ENCODE measurements around the gene BRPF1.
A peak's percentile ranks its signal among the peaks of the same experiment; 100 is the strongest.

BRPF1 gene

DNA sequence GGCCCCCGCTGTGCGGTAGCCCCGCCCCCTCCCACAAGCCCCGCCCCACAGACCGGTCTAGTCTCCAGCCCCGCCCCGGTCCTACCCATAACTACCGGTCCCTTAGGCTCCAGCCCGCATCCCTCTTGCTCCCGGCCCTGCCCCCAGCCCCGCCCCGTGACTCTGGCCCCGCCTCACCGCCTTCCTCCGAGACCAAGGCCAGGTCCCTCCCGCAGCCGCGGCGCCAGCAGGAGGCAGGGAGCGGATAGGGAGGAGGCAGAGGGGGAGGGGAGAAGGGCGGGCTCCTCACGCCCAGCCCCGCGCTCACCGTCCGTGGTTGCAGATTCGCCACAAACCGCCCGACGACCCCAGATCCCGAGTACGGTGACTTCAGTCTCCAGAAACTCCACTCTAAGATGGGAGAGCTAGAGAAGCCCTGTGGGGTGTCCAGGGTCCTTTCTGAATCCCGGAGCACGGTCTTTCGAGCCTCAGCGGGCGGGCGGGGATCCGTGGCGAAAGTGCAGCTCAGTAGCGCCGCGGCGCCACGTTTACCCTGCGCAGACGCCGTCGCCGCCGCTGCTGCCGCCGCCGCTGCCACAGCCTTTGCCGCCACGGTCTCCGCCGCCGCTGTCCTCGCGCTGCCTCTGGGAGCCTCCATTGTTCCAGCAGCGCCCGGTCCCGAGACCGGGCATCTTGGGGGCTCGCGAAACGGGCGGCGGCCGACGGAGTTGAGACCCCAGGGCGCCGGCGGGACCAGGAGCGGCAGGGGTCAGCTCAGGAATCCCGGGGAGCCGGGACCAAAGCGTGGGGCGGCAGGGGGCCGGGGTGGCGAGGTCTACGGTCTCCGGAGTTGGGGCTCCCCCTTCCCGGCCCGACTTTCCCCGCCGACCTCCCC, at the start of gene BRPF1:
Gene BRPF1, plus strand, starts transcription at position 530 of the 874 bp plus-strand sequence. CDS start 2,406 bp downstream, outside the sequence.
- DNase-seq, result peak; percentile 99

DNA sequence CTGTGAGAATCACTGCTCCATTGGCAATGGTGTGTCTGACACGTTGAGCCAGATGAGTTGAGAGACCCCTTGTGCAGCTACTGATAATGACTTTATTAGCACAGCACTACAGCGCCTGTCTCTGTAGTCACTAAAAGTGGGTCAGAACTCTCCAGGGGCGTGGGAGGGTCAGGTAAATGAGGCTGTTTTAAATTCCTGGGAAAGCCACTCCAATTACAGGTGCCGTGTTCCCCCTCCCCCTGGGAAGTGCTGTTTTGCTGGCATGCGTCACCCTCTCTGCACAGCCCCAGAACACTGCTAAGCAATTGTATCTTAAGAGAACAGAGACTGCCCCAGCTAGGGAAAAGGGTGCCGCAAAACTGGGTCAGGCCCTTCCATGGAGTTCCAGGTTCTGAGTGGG, 49.4 kb upstream of the BRPF1 start:
- DNase-seq, result no peak

- DNase-seq, result no peak
Measured at GRCh38 chr3:9683426-9683825, 48.1 kb upstream of the BRPF1 start.

DNA sequence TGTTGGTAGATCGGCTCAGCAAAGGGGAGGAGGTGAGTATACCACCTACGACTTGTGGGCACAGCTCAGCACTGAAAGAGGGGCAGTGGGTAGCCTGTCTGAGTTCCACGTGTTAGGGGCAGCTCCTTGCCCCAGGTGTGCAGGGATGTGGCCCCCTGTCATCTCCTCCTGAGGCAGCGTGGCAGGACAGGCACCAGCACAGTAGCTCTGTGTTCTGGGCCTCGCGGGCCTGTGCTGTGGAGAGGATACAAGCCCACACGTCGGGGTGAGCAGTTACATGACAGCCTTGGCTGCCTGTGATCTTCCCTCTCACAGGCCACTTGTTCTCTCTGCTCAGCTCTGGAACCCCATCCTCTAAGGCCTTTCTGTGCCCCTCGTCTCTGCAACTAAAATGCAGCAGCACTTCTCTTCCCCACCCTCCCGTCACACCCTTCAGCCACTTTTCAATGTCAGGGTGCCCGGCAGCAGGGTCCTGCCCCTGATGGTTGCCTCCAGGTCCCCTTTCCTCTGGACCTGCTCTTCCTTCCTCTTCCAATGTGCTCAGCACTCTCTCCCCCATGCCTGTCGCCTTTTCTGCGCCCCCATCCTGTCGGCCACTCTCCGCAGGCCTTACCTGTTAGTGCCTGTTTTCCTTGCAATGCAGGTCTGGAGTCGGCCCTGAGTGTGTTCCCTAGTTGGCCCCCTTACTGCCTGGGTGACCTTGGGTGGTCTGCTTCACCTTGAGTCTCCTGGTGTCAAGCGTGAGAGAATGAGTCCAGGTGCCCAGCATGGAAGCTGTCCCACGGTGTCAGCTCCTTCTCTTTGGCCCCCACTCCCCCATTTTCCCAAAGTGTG, 46.1 kb upstream of the BRPF1 start:
- no peak for DNase-seq

DNA sequence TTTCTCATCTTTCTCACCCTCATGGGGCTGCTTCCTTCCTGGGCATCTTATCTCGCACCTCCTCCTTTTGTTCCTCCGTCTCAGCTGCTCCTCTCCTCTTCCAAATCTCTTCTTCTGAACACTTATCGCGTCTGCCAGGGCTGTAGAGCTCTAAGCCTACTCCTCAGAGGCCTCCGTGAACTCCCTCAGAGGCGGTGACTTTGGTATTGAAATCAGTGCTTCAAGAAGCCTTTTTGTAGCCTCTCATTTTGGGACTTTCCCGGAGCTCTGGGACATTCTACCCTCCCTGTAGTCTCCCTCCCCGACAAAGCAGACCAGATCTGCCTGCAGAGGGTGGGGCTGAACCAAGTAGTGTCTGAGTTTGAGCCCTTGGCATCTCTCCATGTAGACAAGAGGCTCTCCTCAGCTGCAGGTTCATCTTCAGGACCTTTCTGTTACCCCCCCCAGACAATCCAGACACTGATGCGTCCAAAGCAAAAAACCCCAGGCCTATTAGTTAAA, 45.4 kb upstream of the BRPF1 start:
- no peak for DNase-seq

DNA sequence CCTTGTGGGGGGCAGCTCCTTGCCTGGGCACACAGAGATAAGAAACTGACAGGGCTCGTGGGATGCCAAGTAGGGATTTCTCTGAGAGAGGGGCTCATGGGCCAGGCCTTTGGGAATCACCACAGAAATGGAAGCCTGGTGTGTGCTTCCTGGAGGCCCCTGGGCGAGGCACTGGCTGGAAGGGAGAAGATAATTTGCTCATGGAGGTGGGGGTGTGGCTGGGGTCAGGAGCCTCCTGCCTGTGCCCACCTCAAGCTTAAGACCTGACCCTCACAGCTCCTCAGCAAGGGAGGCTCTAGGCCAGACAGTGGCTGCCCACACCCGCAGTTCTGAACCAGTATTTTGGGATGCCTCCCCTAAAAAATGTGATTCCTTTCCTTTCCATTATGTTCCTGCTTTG, 44.8 kb upstream of the BRPF1 start:
- no peak for DNase-seq

DNA sequence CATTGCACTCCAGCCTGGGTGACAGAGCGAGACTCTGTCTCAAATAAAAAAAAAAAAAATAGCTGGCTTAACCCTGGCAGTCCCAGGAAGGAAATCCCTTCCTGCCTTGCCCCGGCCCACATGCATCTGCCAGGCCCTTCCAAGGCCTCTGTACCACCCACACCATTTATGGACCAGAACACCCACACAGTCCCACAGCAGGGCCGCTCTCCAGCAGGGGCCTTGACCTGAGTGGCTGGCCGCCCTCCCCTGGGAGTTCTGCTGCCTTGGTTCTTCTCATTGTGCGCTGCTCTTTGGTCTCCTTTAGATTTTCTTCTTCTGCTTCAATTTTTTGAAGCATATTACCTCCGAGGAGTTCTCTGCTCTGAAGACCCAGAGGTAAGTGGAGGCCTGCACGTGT, 44.0 kb upstream of the BRPF1 start:
- DNase-seq, result no peak

GRCh38 chr3:9688961-9689360, 42.6 kb upstream of the BRPF1 start:
- DNase-seq, result no peak

- DNase-seq, result no peak
Measured at GRCh38 chr3:9689757-9690156, 41.8 kb upstream of the BRPF1 start.

GRCh38 chr3:9690451-9691450, 40.8 kb upstream of the BRPF1 start:
- DNase-seq, result no peak

DNA sequence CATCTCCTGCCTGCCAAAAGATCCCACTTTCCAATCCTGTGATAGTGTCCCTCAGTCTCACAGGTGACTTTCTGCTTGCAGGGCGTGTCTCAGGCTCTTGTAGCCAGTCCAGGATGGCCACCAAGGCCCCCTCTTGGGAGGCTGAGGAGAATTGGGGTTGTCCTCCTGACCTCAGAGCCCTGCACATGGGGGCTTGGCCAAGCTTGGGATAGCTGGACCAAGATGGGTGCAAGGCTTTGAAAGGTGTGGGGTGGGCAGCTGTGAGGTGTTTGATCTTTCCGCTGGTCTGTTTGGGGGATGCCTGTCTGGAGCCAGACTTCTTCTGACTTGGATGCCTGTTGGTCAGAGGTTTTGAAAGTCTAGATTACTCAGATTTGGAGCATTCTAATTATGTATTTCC, 39.9 kb upstream of the BRPF1 start:
- no peak for DNase-seq

- no peak for DNase-seq
Measured at GRCh38 chr3:9692416-9692815, 39.1 kb upstream of the BRPF1 start.

DNA sequence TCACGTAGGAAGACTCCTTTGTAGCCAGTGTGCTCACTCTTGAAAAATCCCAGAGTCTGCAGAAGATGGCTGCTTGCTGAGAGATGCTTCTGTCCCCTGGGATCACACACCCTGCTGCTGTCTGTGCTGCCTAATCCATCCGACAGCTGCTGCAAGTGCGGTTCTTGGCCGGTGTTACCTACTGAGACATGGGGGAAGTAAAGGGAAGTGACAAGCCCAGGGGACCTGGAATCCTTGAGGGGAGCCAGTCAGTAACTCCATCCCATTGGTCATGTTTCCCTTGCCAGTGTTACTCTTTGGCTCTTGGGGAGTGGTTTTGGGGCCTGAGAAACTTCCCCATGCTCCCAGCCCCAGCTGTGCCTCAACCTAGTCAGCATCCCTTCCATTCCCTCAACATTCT, 36.2 kb upstream of the BRPF1 start:
- DNase-seq, result no peak

GRCh38 chr3:9695746-9696145, 35.8 kb upstream of the BRPF1 start:
- DNase-seq, result no peak

- DNase-seq, result no peak
Measured at GRCh38 chr3:9696480-9697220, 34.9 kb upstream of the BRPF1 start.

GRCh38 chr3:9697892-9698291, 33.6 kb upstream of the BRPF1 start:
- no peak for DNase-seq

GRCh38 chr3:9698293-9698692, 33.2 kb upstream of the BRPF1 start:
- DNase-seq, result no peak

GRCh38 chr3:9700536-9700935, 31.0 kb upstream of the BRPF1 start:
- DNase-seq, result no peak

DNA sequence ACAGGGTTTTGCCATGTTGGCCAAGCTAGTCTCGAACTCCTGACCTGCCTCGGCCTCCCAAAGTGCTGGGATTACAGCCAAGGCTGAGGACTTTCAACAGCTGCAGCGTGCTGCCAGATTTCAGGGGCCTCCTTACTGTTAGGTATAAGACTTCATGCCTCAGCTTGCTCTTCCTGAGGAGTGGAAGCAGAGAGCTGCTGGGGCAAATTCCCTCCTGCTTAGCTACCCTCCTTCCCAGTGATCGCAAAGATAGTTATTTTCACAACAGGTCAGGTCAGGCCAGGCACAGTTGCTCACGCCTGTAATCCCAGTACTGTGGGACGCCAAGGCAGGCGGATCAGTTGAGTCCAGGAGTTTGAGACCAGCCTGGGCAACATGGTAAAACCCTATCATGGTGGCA, 30.5 kb upstream of the BRPF1 start:
- no peak for DNase-seq

GRCh38 chr3:9701711-9702110, 29.8 kb upstream of the BRPF1 start:
- no peak for DNase-seq

DNA sequence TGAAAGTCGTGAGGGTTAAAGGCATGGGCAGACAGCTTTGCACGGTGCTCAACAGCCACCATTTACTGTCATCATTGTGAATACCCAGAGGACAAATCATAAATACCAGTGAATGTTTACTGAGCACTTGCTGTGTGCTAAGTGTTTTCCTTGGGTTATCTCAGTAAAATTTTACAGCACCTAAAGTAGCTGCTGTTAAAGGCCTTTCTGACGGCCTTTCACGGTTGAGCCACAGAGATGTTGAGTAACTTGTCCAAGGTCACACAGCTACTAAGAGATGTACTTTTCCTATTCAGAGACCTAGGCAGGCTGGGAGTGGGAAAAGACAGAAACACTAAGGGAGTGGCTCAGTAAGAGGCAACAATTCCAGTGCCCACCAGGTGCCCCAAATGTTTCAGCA, 28.3 kb upstream of the BRPF1 start:
- DNase-seq, result no peak

Measured in fibroblast of upper back skin (primary cell).